K562 (cell line): Measurements from ENCODE around the gene PRRG4. TPM values are rescaled to one million over a fixed set of nuclear protein-coding genes. Genes with fewer than 3 reads are reported as not detected.

Source experiments
- ATAC-seq: fragments of 200-7000 bp; cut with Tn5 transposase; 3 replicates; pipeline ENCODE4 v1.9.1; 2020; ENCODE audit warnings: moderate library complexity
- BruUV-seq: library from RNA; stranded (reverse); fragments of 400-500 nt; replicated peaks from 2 replicates; lab custom pipeline; 2021; lab: Mats Ljungman, UMichigan
- CTCF ChIA-PET: fragments of 300-600 bp; formaldehyde crosslinking; extraction: SDS; loops from one replicate; lab custom pipeline; 2021; ENCODE audit warnings: low intra/inter-chr PET ratio; lab: Yijun Ruan, JAX
- POLR2A ChIA-PET: fragments of 300-600, 350-650 bp; sonication (Branson Sonifier 250); formaldehyde crosslinking; extraction: SDS; loops from one replicate; lab custom pipeline; 2021; ENCODE audit warnings: antibody characterized with exemption, inconsistent platforms; lab: Yijun Ruan, JAX
- DNase-seq, 4 experiments: peaks; one replicate each; pipeline versions ENCODE4 v3.0.0 to v3.0.0-alpha.2; 2011 to 2018; ENCODE audit warnings: low spot score in 3 of 4, mixed read lengths in 3 of 4; ENCODE audit errors: extremely low read depth in 1 of 4
- FAIRE-seq: peaks from 2 replicates; lab custom pipeline; 2011; peaks lifted over from hg19 to GRCh38; lab: Jason Lieb, UNC
- H2AFZ ChIP-seq: 2 replicates; pipeline ENCODE4 v1.6.0; 2011; ENCODE audit warnings: low read depth, low read length, control low read depth, inconsistent platforms
- H3K27ac ChIP-seq: fragments of 200-600 bp; 3 replicates; pipeline ENCODE4 v1.8.0; 2011; ENCODE audit warnings: low read depth, mild to moderate bottlenecking, control low read depth, inconsistent platforms, low read length, moderate library complexity, mixed read lengths; ENCODE audit errors: extremely low read depth
- H3K27me3 ChIP-seq, 2 experiments: fragments of 300-600 bp in 1 of 2; 2 replicates in 1 of 2; 3 replicates in 1 of 2; pipeline versions ENCODE4 v1.6.0 to v1.8.0; 2011; ENCODE audit warnings: inconsistent platforms in 2 of 2, low read length in 2 of 2, mild to moderate bottlenecking in 1 of 2, mixed read lengths in 1 of 2, moderate library complexity in 1 of 2; ENCODE audit not compliant: control insufficient read depth in 2 of 2, insufficient read depth in 2 of 2
- H3K36me3 ChIP-seq: fragments of 300-600 bp; 3 replicates; pipeline ENCODE4 v1.8.0; 2011; ENCODE audit warnings: mild to moderate bottlenecking, low read length, inconsistent platforms; ENCODE audit not compliant: control insufficient read depth, insufficient read depth
- H3K4me1 ChIP-seq, 2 experiments: fragments of 200-600 bp in 1 of 2; replicated peaks in 1 of 2; 2 replicates in 1 of 2; 3 replicates in 1 of 2; pipeline versions ENCODE4 v1.5.1 to v1.8.0; 2011; ENCODE audit warnings: inconsistent platforms in 2 of 2, low read length in 2 of 2, mild to moderate bottlenecking in 1 of 2, mixed read lengths in 1 of 2, moderate library complexity in 1 of 2; ENCODE audit not compliant: control insufficient read depth in 2 of 2, insufficient read depth in 2 of 2
- H3K4me2 ChIP-seq: 2 replicates; pipeline ENCODE4 v1.6.1; 2011; ENCODE audit warnings: low read length, control low read depth, inconsistent platforms, mixed read lengths; ENCODE audit not compliant: insufficient read depth
- H3K4me3 ChIP-seq: fragments of 200-600 bp; sonication (generic), shearing (Covaris generic); 2 replicates; pipeline ENCODE4 v1.5.1; 2016; ENCODE audit warnings: control low read depth, inconsistent platforms
- H3K79me2 ChIP-seq: fragments of 200-600 bp; 3 replicates; pipeline ENCODE4 v1.8.0; 2011; ENCODE audit warnings: low read length, inconsistent platforms; ENCODE audit not compliant: control insufficient read depth, insufficient read depth
- H3K9ac ChIP-seq, 2 experiments: 2 replicates each; pipeline versions ENCODE4 v1.6.0 to v1.6.1; 2011; ENCODE audit warnings: low read depth in 2 of 2, low read length in 2 of 2, control low read depth in 1 of 2, inconsistent platforms in 1 of 2, mild to moderate bottlenecking in 1 of 2, mixed read lengths in 1 of 2; ENCODE audit not compliant: insufficient read depth in 1 of 2
- H3K9me1 ChIP-seq: one replicate; pipeline ENCODE4 v1.6.0; 2011; ENCODE audit warnings: inconsistent platforms, mild to moderate bottlenecking, low read length, moderate library complexity; ENCODE audit not compliant: control insufficient read depth, insufficient read depth
- H3K9me3 ChIP-seq: replicated peaks from 2 replicates; pipeline ENCODE4 v1.5.1; 2011; ENCODE audit warnings: low read depth, low read length, inconsistent platforms; ENCODE audit not compliant: control insufficient read depth, insufficient read depth
- H4K20me1 ChIP-seq: replicated peaks from 2 replicates; pipeline ENCODE4 v1.6.1; 2011; ENCODE audit warnings: low read length, inconsistent platforms, mixed read lengths; ENCODE audit not compliant: control insufficient read depth, insufficient read depth
- CBX8 ChIP-seq: fragments of 200-600 bp; sonication (generic); IDR thresholded peaks from 2 replicates; pipeline ENCODE4 v1.6.1; 2012; ENCODE audit warnings: borderline replicate concordance, mixed run types, low read depth, mild to moderate bottlenecking, moderate library complexity, mixed read lengths, low read length, control low read depth, inconsistent platforms; ENCODE audit not compliant: poor library complexity, severe bottlenecking; ENCODE audit errors: extremely low read depth
- CTCFL ChIP-seq: IDR thresholded peaks from 2 replicates; pipeline ENCODE4 v1.6.1; 2011; ENCODE audit warnings: borderline replicate concordance, low read depth, mild to moderate bottlenecking, moderate library complexity, low read length; ENCODE audit not compliant: insufficient read depth, poor library complexity, severe bottlenecking
- LEF1 ChIP-seq: fragments of 450-650 bp; IDR thresholded peaks from 2 replicates; pipeline ENCODE4 v1.6.1; 2016; ENCODE audit warnings: mild to moderate bottlenecking
- POLR3G ChIP-seq: IDR thresholded peaks from 2 replicates; pipeline ENCODE4 v1.6.1; 2011; ENCODE audit not compliant: insufficient read length, insufficient replicate concordance; ENCODE audit errors: extremely low read depth
- RCOR1 ChIP-seq, 2 experiments: IDR thresholded peaks; 2 replicates each; pipeline ENCODE4 v1.6.1; 2012; ENCODE audit warnings: low read depth in 2 of 2, low read length in 2 of 2, borderline replicate concordance in 1 of 2, improper control_type of control experiment in 1 of 2
- U2AF1 ChIP-seq: fragments of 200-400 bp; formaldehyde crosslinking; optimal IDR thresholded peaks from 2 replicates; pipeline ENCODE3; 2017; ENCODE audit warnings: mild to moderate bottlenecking, low read depth, low read length, moderate library complexity
- UBTF ChIP-seq, 2 experiments: IDR thresholded peaks; 2 replicates each; pipeline ENCODE4 v1.6.1; 2012; ENCODE audit warnings: improper control_type of control experiment in 2 of 2, low read depth in 2 of 2, low read length in 2 of 2, borderline replicate concordance in 1 of 2
- ZNF431 ChIP-seq: sonication (generic); formaldehyde crosslinking; IDR thresholded peaks from 2 replicates; pipeline ENCODE4 v1.8.0; 2022; ENCODE audit warnings: mild to moderate bottlenecking, missing genetic modification reagents
- WGBS: fragments of 100-300 bp; shearing (Covaris generic); methylation state at CpG from one replicate; pipeline ENCODE4 v1.1.6; 2016; ENCODE audit warnings: low coverage, mixed read lengths; ENCODE audit not compliant: insufficient coverage; ENCODE audit errors: missing lambda C conversion rate; 5-methylcytosine and 5-hydroxymethylcytosine counted together
- in situ Hi-C: fragments of 300-500 bp; cut with MboI; formaldehyde crosslinking; loops from 4 replicates; pipeline ENCODE4 v1.15.0; 2018; ENCODE audit warnings: inconsistent platforms, mixed read lengths
- intact Hi-C: fragments of 100-400 bp; cut with micrococcal nuclease; formaldehyde crosslinking; loops from 2 replicates; pipeline ENCODE4 v1.14.2; 2022
- polyA plus RNA-seq, 8 experiments: library from polyadenylated mRNA; depleted of rRNA in 4 of 8; stranded (reverse) in 5 of 8; unstranded in 3 of 8; fragments of >200 nt; fragmentation: Nextera tagmentation in 2 of 8; fragmentation: Illumina TruSeq in 1 of 8; extraction: Ambion mirVana in 2 of 8; extraction: Trizol in 1 of 8; gene quantifications; 2 replicates each; pipeline versions ENCODE4 v1.2.1 to v1.2.3, GENCODE V29; 2011 to 2014; ENCODE audit warnings: inconsistent platforms in 1 of 8, missing spikeins in 1 of 8
- total RNA-seq, 7 experiments: library from RNA; depleted of rRNA in 6 of 7; stranded (reverse); fragments of >200 nt in 6 of 7; fragmentation: Illumina TruSeq in 2 of 7; extraction: Trizol in 2 of 7; gene quantifications; 2 replicates each; pipeline versions ENCODE4 v1.2.1 to v1.2.3, GENCODE V29; 2011 to 2021; ENCODE audit warnings: low replicate concordance in 1 of 7

Gene PRRG4
- total and polyA plus RNA-seq, 9 of the 15 experiments (the other 6 are each of a cell fraction or from before 2014, with no cell fraction given) = not detected

- Histone ChIP-seq H3K4me1 (no peaks in the 10 kb centered on the region), H3K9ac (no peak overlapping the region), H3K79me2 (no peaks in the 10 kb centered on the region), H3K27me3 (no peaks in the 10 kb centered on the region; a peak in 1 of 5 replicates), H3K4me3 (no peak overlapping the region), H3K9me3 (no peaks in the 10 kb centered on the region), H3K9me1 (no peaks in the 10 kb centered on the region), H2AFZ (no peak overlapping the region), H3K27ac (no peak overlapping the region), H4K20me1 (no peaks in the 10 kb centered on the region), H3K4me2 (no peak overlapping the region), H3K36me3 (no peaks in the 10 kb centered on the region)
- intact Hi-C loops = no loop called here
- ATAC-seq (no peak), FAIRE-seq (no peak), DNase-seq (no peak)
- 0% methylated on average over 5 of the region's 5 CpGs for WGBS
- no TSS peak for BruUV-seq
- ChIA-PET POLR2A (no interaction called here), CTCF (no interaction called here)
- no peak for TF ChIP-seq UBTF (IDR thresholded peaks at IDR 0.05; ENCODE audit: borderline replicate concordance in 1 of 2, low read depth in 2 of 2, low read length in 2 of 2)
- in situ Hi-C loops = no loop called here
Measured at GRCh38 chr11:32781721-32782120, 48.0 kb upstream of the PRRG4 start.

GRCh38 chr11:32785262-32785661 is 44.5 kb upstream of the PRRG4 start:
- no peaks in the 10 kb centered on the region for H3K9me3 ChIP-seq
- no peaks in the 10 kb centered on the region for H3K79me2 ChIP-seq
- H3K9ac ChIP-seq = no peak overlapping the region
- H3K36me3 ChIP-seq = no peaks in the 10 kb centered on the region
- H4K20me1 ChIP-seq = no peaks in the 10 kb centered on the region
- FAIRE-seq (no peak), ATAC-seq (no peak), DNase-seq (no peak)
- no peak overlapping the region for H3K4me2 ChIP-seq
- no peaks in the 10 kb centered on the region for H3K9me1 ChIP-seq
- H3K4me3 ChIP-seq = no peak overlapping the region
- no peaks in the 10 kb centered on the region; a peak in 1 of 5 replicates for H3K27me3 ChIP-seq
- no peak overlapping the region for H2AFZ ChIP-seq
- CTCF ChIA-PET = no interaction called here
- intact Hi-C loops = no loop called here
- BruUV-seq = no TSS peak
- in situ Hi-C loops = loop anchor here (5.0 kb wide), 1 partner anchor 408 kb away; no protein-coding TSS in a partner anchor
- H3K4me1 ChIP-seq = no peaks in the 10 kb centered on the region
- POLR2A ChIA-PET = no interaction called here
- WGBS = 13% methylated on average over 3 of the region's 3 CpGs
- TF ChIP-seq ZNF431 (CRISPR knock-in tag) = no peak
- TF ChIP-seq U2AF1 = no peak
- no peak for TF ChIP-seq CBX8
- TF ChIP-seq POLR3G = no peak
- no peak for TF ChIP-seq LEF1
- TF ChIP-seq CTCFL = no peak
- no peak for TF ChIP-seq RCOR1 (IDR thresholded peaks at IDR 0.05; ENCODE audit: borderline replicate concordance in 1 of 2, low read depth in 2 of 2, low read length in 2 of 2)
- TF ChIP-seq, all 486 proteins: peak for 0
- no peak overlapping the region for H3K27ac ChIP-seq
